Neural crest cell (in vitro differentiated cells): ENCODE results near the gene SPRYD3. TPM values are rescaled to one million over a fixed set of nuclear protein-coding genes. Genes with fewer than 3 reads are reported as not detected.

ENCODE experiments used
- DNase-seq: peaks from one replicate; pipeline ENCODE4 v3.0.0; 2021; ENCODE audit warnings: low read depth, mixed read lengths, low spot score
- H3K27ac Mint-ChIP-seq: one replicate; pipeline ENCODE4 v1.8.0; 2021; ENCODE audit warnings: mild to moderate bottlenecking, mixed read lengths; ENCODE audit not compliant: unreplicated experiment
- H3K27me3 Mint-ChIP-seq: 2 replicates; pipeline ENCODE4 v1.8.0; 2021; ENCODE audit warnings: low read depth, mild to moderate bottlenecking, mixed read lengths
- H3K36me3 Mint-ChIP-seq: 2 replicates; pipeline ENCODE4 v1.8.0; 2021; ENCODE audit warnings: low read depth, mild to moderate bottlenecking, mixed read lengths
- H3K4me1 Mint-ChIP-seq: 2 replicates; pipeline ENCODE4 v1.8.0; 2021; ENCODE audit warnings: mixed read lengths
- H3K4me3 Mint-ChIP-seq: one replicate; pipeline ENCODE4 v1.8.0; 2021; ENCODE audit warnings: mild to moderate bottlenecking, mixed read lengths
- H3K9me3 Mint-ChIP-seq: 2 replicates; pipeline ENCODE4 v1.8.0; 2021; ENCODE audit warnings: mixed read lengths
- CTCF ChIP-seq: fragments of 200-600 bp; sonication (generic); conservative IDR thresholded peaks from 2 replicates; pipeline ENCODE4 v1.5.0; 2021; ENCODE audit warnings: antibody characterized with exemption, mild to moderate bottlenecking
- total RNA-seq: library from RNA; stranded (reverse); gene quantifications from 2 replicates; pipeline ENCODE4 v1.2.1, GENCODE V29; 2021

SPRYD3 gene
- total RNA-seq, 1 donor from 2014 or later = 11.2 TPM

DNA sequence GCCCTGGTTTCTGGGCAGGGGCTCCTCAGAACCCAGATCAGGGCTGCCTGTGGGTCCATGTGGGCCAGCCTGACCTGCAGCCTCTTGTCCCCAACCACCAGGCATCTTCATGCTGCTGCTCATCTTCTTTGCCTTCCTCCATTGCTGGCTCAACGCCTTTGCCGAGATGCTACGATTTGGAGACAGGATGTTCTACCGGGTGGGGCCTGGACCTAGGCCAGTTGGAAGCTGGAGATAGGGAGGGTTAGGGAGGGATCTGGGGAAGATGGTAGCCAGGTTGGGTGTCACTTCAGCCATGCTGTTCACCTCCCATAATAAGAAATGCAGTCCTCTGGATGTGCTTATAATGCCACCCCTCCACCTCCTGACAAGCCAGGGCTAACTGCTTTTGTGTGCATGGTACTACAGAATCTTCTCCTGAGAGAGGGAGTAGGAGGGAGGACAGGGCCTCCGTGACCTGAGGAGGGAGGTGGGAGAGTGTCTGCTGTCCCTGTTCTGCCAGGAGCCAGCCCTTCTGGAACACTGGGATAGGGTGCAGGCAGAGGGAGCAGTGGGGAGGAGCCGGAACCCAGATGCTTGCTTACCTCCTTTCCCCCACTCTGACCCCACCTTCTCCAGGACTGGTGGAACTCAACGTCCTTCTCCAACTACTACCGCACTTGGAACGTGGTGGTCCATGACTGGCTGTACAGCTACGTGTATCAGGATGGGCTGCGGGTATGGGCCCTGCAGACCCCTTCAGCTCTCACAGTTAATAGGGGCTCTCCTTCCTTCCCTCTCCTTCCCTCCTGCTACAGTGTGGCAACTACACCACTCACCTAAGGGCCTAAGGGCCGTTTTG lies 41.7 kb upstream of the SPRYD3 start:
- Mint-ChIP-seq H3K27me3 (no peaks in the 10 kb centered on the region), H3K4me1 (no peaks in the 10 kb centered on the region), H3K36me3 (no peaks in the 10 kb centered on the region), H3K27ac (peak overlapping the region; percentile 4), H3K4me3 (no peak overlapping the region), H3K9me3 (peaks cover 3% of the 10 kb centered on the region)
- no peak for TF ChIP-seq CTCF
- DNase-seq = no peak

DNA sequence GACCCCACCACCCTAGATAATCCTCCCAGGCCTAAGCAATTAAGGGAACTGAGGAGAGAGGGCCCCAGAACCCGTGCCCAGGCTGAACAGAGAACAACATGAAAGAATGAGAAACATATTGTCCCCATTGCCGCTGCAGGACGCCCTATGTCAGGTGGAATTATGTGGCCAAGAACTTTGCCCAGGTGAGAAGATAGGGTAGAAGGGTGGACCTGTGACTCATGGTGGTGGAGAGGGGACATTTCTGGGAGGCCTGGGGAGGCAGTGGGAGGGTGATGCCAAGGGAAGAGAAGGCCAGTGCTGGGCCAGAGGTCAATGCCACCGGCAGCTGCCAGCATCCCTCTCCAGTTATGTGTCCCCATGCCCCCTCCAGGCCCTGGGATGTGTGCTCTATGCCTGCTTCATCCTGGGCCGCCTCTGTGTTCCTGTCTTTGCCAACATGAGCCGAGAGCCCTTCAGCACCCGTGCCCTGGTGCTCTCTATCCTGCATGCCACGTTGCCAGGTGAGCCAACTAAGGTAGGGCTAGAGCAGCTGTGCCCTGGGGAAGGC lies 39.6 kb upstream of the SPRYD3 start:
- H3K27ac Mint-ChIP-seq = no peak overlapping the region
- H3K9me3 Mint-ChIP-seq = no peaks in the 10 kb centered on the region
- H3K4me3 Mint-ChIP-seq = no peak overlapping the region
- H3K27me3 Mint-ChIP-seq = no peaks in the 10 kb centered on the region
- TF ChIP-seq CTCF = no peak
- H3K36me3 Mint-ChIP-seq = no peaks in the 10 kb centered on the region
- DNase-seq = no peak
- H3K4me1 Mint-ChIP-seq = no peaks in the 10 kb centered on the region

GRCh38 chr12:53115891-53116648 lies 36.9 kb upstream of the SPRYD3 start:
- Mint-ChIP-seq H3K4me1 (no peaks in the 10 kb centered on the region), H3K9me3 (no peaks in the 10 kb centered on the region), H3K36me3 (no peaks in the 10 kb centered on the region), H3K4me3 (no peak overlapping the region), H3K27ac (no peak overlapping the region), H3K27me3 (no peaks in the 10 kb centered on the region)
- TF ChIP-seq CTCF = no peak
- no peak for DNase-seq

- Mint-ChIP-seq H3K27me3 (no peaks in the 10 kb centered on the region), H3K4me1 (no peaks in the 10 kb centered on the region), H3K4me3 (no peak overlapping the region), H3K27ac (no peak overlapping the region), H3K36me3 (no peaks in the 10 kb centered on the region), H3K9me3 (no peaks in the 10 kb centered on the region)
- TF ChIP-seq CTCF = no peak
- DNase-seq = no peak
These were observed 36.1 kb upstream of the SPRYD3 start for GRCh38 chr12:53115112-53115890.

GRCh38 chr12:53113951-53114350 lies 34.8 kb upstream of the SPRYD3 start:
- Mint-ChIP-seq H3K4me3 (no peak overlapping the region), H3K9me3 (no peaks in the 10 kb centered on the region), H3K36me3 (no peaks in the 10 kb centered on the region), H3K4me1 (no peaks in the 10 kb centered on the region), H3K27me3 (no peaks in the 10 kb centered on the region), H3K27ac (no peak overlapping the region)
- TF ChIP-seq CTCF = no peak
- DNase-seq = no peak
